Glutamatergic neuron (in vitro differentiated cells): Measurements from ENCODE around the gene FUT3. TPM values are rescaled to one million over a fixed set of nuclear protein-coding genes. Genes with fewer than 3 reads are reported as not detected.

Experiments
- DNase-seq: peaks from one replicate; pipeline ENCODE4 v3.0.0; 2022
- H3K27ac Mint-ChIP-seq: one replicate; pipeline ENCODE4 v1.8.0; 2020; ENCODE audit warnings: mild to moderate bottlenecking, mixed read lengths, inconsistent platforms; ENCODE audit not compliant: unreplicated experiment
- H3K27me3 Mint-ChIP-seq: one replicate; pipeline ENCODE4 v1.8.0; 2020; ENCODE audit warnings: mild to moderate bottlenecking, moderate library complexity, mixed read lengths, inconsistent platforms; ENCODE audit not compliant: unreplicated experiment
- H3K36me3 Mint-ChIP-seq: one replicate; pipeline ENCODE4 v1.8.0; 2020; ENCODE audit warnings: mild to moderate bottlenecking, mixed read lengths, inconsistent platforms; ENCODE audit not compliant: unreplicated experiment
- H3K4me1 Mint-ChIP-seq: one replicate; pipeline ENCODE4 v1.8.0; 2020; ENCODE audit warnings: mild to moderate bottlenecking, low read depth, mixed read lengths, inconsistent platforms; ENCODE audit not compliant: unreplicated experiment
- H3K4me3 Mint-ChIP-seq: one replicate; pipeline ENCODE4 v1.8.0; 2020; ENCODE audit warnings: mild to moderate bottlenecking, mixed read lengths, inconsistent platforms; ENCODE audit not compliant: unreplicated experiment
- H3K9me3 Mint-ChIP-seq: one replicate; pipeline ENCODE4 v1.8.0; 2020; ENCODE audit warnings: mild to moderate bottlenecking, moderate library complexity, mixed read lengths, inconsistent platforms; ENCODE audit not compliant: unreplicated experiment
- CTCF ChIP-seq: fragments of 200-600 bp; sonication (generic); IDR thresholded peaks from one replicate; pipeline ENCODE4 v1.5.0; 2021; ENCODE audit not compliant: partially characterized antibody, unreplicated experiment
- total RNA-seq: library from RNA; stranded (reverse); fragmentation: NEBNext Ultra II Directional; extraction: Animal tissue kit (Norgen Biotek cat#: 25700); gene quantifications from one replicate; pipeline ENCODE4 v1.2.1, GENCODE V29; 2021; ENCODE audit not compliant: unreplicated experiment

FUT3 gene
- total RNA-seq, 1 donor from 2014 or later: not detected

- DNase-seq: no peak
- Mint-ChIP-seq H3K27me3 (peaks cover 5% of the 10 kb centered on the region), H3K27ac (no peak overlapping the region), H3K4me1 (no peaks in the 10 kb centered on the region), H3K9me3 (peaks cover 6% of the 10 kb centered on the region), H3K36me3 (no peaks in the 10 kb centered on the region), H3K4me3 (no peak overlapping the region)
- no peak for TF ChIP-seq CTCF
These were observed 29.6 kb downstream of the FUT3 start for GRCh38 chr19:5821521-5822180.

GRCh38 chr19:5820785-5821184 is 30.5 kb downstream of the FUT3 start:
- DNase-seq: no peak
- Mint-ChIP-seq H3K36me3 (no peaks in the 10 kb centered on the region), H3K27me3 (peaks cover 5% of the 10 kb centered on the region), H3K27ac (no peak overlapping the region), H3K4me1 (no peaks in the 10 kb centered on the region), H3K4me3 (no peak overlapping the region), H3K9me3 (peaks cover 6% of the 10 kb centered on the region)
- no peak for TF ChIP-seq CTCF

GRCh38 chr19:5818594-5818993 is 32.7 kb downstream of the FUT3 start:
- peaks cover 6% of the 10 kb centered on the region for H3K9me3 Mint-ChIP-seq
- DNase-seq: no peak
- H3K27me3 Mint-ChIP-seq: peaks cover 5% of the 10 kb centered on the region
- no peaks in the 10 kb centered on the region for H3K36me3 Mint-ChIP-seq
- TF ChIP-seq CTCF: no peak
- H3K4me1 Mint-ChIP-seq: peaks cover 3% of the 10 kb centered on the region
- H3K4me3 Mint-ChIP-seq: no peak overlapping the region
- no peak overlapping the region for H3K27ac Mint-ChIP-seq

GRCh38 chr19:5817218-5817617 is 34.0 kb downstream of the FUT3 start:
- Mint-ChIP-seq H3K36me3 (no peaks in the 10 kb centered on the region), H3K4me1 (peaks cover 3% of the 10 kb centered on the region), H3K9me3 (peaks cover 6% of the 10 kb centered on the region), H3K4me3 (no peak overlapping the region), H3K27ac (no peak overlapping the region), H3K27me3 (peaks cover 5% of the 10 kb centered on the region)
- TF ChIP-seq CTCF: no peak
- DNase-seq: no peak

- no peak overlapping the region for H3K27ac Mint-ChIP-seq
- H3K9me3 Mint-ChIP-seq: no peaks in the 10 kb centered on the region
These were observed 36.4 kb downstream of the FUT3 start for GRCh38 chr19:5814852-5815246.

More at GRCh38 chr19:5814852-5815246, 36.4 kb downstream of the FUT3 start:
- DNase-seq: no peak
- H3K27me3 Mint-ChIP-seq: peaks cover 3% of the 10 kb centered on the region
- H3K4me1 Mint-ChIP-seq: peaks cover 3% of the 10 kb centered on the region
- no peaks in the 10 kb centered on the region for H3K36me3 Mint-ChIP-seq
- no peak for TF ChIP-seq CTCF
- H3K4me3 Mint-ChIP-seq: no peak overlapping the region
